Vagina (tissue), 2 donors: Measurements from ENCODE around the gene ZFHX3. TPM values are rescaled to one million over a fixed set of nuclear protein-coding genes. Genes with fewer than 3 reads are reported as not detected.

Experiments used
- DNase-seq, 2 donors: peaks; one replicate each; pipeline ENCODE4 v3.0.0-alpha.2; 2017; ENCODE audit errors: extremely low spot score in 2 of 2
- H3K27ac ChIP-seq: fragments of 200-600 bp; sonication (generic); one replicate; pipeline ENCODE4 v1.5.1; 2019
- H3K27me3 ChIP-seq: fragments of 200-600 bp; sonication (generic); one replicate; pipeline ENCODE4 v1.5.1; 2019
- H3K36me3 ChIP-seq, 2 donors: fragments of 200-600 bp; sonication (generic); one replicate each; pipeline ENCODE4 v1.5.1; 2017 to 2019
- H3K4me1 ChIP-seq: fragments of 200-600 bp; sonication (generic); one replicate; pipeline ENCODE4 v1.5.1; 2019
- H3K4me3 ChIP-seq, 2 donors: fragments of 200-600 bp; sonication (generic); 1 replicate in 1 of 2; 2 replicates in 1 of 2; pipeline ENCODE4 v1.5.1; 2016 to 2019
- H3K9me3 ChIP-seq: fragments of 200-600 bp; sonication (generic); one replicate; pipeline ENCODE4 v1.5.1; 2019
- POLR2A ChIP-seq, 2 donors: fragments of 450-650 bp; IDR thresholded peaks; one replicate each; pipeline ENCODE4 v1.6.1; 2017; ENCODE audit warnings: antibody characterized with exemption in 2 of 2, mild to moderate bottlenecking in 2 of 2, moderate library complexity in 2 of 2
- POLR2AphosphoS5 ChIP-seq, 2 donors: sonication (generic); formaldehyde crosslinking; IDR thresholded peaks; one replicate each; pipeline ENCODE4 v1.9.0; 2017; ENCODE audit warnings: antibody characterized with exemption in 2 of 2, mild to moderate bottlenecking in 2 of 2, low read depth in 1 of 2; ENCODE audit not compliant: insufficient read depth in 1 of 2
- intact Hi-C: fragments of 100-400 bp; cut with DNase I; formaldehyde crosslinking; loops from one replicate; pipeline ENCODE4 v1.15.1; 2023
- total RNA-seq: library from RNA; depleted of rRNA; stranded (reverse); fragments of >200 nt; gene quantifications from one replicate; pipeline ENCODE4 v1.2.3, GENCODE V29; 2016
- TF ChIP-seq, protein P1 (sequence below), 3 experiments: fragments of 450-650 bp in 2 of 3; fragments of 200-600 bp in 1 of 3; sonication (generic) in 1 of 3; IDR thresholded peaks; one replicate each; pipeline ENCODE4 v1.5.1; 2017 to 2019; ENCODE audit warnings: antibody characterized with exemption in 3 of 3, mild to moderate bottlenecking in 2 of 3, moderate library complexity in 2 of 3

ZFHX3 gene
- total RNA-seq, 1 donor from 2014 or later: 28.0 TPM

- H3K9me3 ChIP-seq: no peaks in the 10 kb centered on the region
- peaks cover 0 to 7% of the 10 kb centered on the region in 2 donors for H3K36me3 ChIP-seq
- intact Hi-C loops: no loop called here
- H3K4me3 ChIP-seq: no peak overlapping the region
- TF ChIP-seq POLR2A (IDR thresholded peaks at IDR 0.05): no peak
- TF ChIP-seq POLR2AphosphoS5 (IDR thresholded peaks at IDR 0.05; ENCODE audit: insufficient read depth in 1 of 2, low read depth in 1 of 2): no peak
- TF ChIP-seq, protein P1, sequence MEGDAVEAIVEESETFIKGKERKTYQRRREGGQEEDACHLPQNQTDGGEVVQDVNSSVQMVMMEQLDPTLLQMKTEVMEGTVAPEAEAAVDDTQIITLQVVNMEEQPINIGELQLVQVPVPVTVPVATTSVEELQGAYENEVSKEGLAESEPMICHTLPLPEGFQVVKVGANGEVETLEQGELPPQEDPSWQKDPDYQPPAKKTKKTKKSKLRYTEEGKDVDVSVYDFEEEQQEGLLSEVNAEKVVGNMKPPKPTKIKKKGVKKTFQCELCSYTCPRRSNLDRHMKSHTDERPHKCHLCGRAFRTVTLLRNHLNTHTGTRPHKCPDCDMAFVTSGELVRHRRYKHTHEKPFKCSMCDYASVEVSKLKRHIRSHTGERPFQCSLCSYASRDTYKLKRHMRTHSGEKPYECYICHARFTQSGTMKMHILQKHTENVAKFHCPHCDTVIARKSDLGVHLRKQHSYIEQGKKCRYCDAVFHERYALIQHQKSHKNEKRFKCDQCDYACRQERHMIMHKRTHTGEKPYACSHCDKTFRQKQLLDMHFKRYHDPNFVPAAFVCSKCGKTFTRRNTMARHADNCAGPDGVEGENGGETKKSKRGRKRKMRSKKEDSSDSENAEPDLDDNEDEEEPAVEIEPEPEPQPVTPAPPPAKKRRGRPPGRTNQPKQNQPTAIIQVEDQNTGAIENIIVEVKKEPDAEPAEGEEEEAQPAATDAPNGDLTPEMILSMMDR (IDR thresholded peaks at IDR 0.05): no peak
- H3K27me3 ChIP-seq: no peaks in the 10 kb centered on the region
- no peak for DNase-seq
- H3K4me1 ChIP-seq: no peaks in the 10 kb centered on the region
- no peak overlapping the region for H3K27ac ChIP-seq
Observed at GRCh38 chr16:72960101-72960500, 87.8 kb downstream of the ZFHX3 start.

- no peak overlapping the region for H3K27ac ChIP-seq
- no peaks in the 10 kb centered on the region for H3K9me3 ChIP-seq
- peaks cover 0 to 7% of the 10 kb centered on the region in 2 donors for H3K36me3 ChIP-seq
- no peak overlapping the region for H3K4me3 ChIP-seq
- no peak for DNase-seq
- H3K4me1 ChIP-seq: no peaks in the 10 kb centered on the region
- H3K27me3 ChIP-seq: no peaks in the 10 kb centered on the region
- TF ChIP-seq POLR2AphosphoS5 (IDR thresholded peaks at IDR 0.05; ENCODE audit: insufficient read depth in 1 of 2, low read depth in 1 of 2) (no peak), POLR2A (IDR thresholded peaks at IDR 0.05) (no peak)
- TF ChIP-seq, protein P1 (IDR thresholded peaks at IDR 0.05): no peak
- intact Hi-C loops: no loop called here
Observed at GRCh38 chr16:72959301-72959996, 88.5 kb downstream of the ZFHX3 start.

DNA sequence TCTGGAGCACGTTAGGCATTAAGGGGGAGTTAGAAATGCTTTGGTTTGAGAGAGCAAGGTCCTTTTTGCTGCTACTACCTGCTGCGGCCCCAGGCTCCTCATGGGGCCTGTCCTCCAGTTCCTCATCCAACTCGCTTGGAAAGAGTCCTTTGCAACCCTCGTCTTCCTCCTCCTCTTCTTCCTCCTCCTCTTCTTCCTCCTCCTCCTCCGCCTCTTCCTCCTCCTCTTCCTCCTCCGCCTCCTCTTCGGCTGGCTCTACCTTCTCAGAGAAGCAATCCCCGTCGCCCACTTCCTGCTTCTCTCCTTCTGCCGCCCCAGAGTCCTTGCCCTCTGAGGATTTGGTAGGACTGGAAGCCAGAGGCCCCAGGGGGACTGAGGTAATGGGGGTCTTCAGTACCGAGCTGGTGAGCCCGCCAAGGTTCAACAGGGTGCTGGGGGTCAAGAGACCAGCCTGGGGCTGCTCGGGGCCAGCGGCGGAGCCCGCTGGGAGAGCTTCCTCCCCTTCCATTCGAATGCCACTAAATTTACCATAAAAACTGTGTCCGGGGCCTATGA is 89.3 kb downstream of the ZFHX3 start:
- intact Hi-C loops: no loop called here
- Histone ChIP-seq H3K36me3 (peaks cover 0 to 7% of the 10 kb centered on the region in 2 donors), H3K27me3 (no peaks in the 10 kb centered on the region), H3K4me1 (no peaks in the 10 kb centered on the region), H3K4me3 (no peak overlapping the region), H3K9me3 (no peaks in the 10 kb centered on the region), H3K27ac (no peak overlapping the region)
- no peak for DNase-seq
- TF ChIP-seq, protein P1 (IDR thresholded peaks at IDR 0.05): no peak
- no peak for TF ChIP-seq POLR2AphosphoS5 (IDR thresholded peaks at IDR 0.05; ENCODE audit: insufficient read depth in 1 of 2, low read depth in 1 of 2)
- TF ChIP-seq POLR2A (IDR thresholded peaks at IDR 0.05): no peak

DNA sequence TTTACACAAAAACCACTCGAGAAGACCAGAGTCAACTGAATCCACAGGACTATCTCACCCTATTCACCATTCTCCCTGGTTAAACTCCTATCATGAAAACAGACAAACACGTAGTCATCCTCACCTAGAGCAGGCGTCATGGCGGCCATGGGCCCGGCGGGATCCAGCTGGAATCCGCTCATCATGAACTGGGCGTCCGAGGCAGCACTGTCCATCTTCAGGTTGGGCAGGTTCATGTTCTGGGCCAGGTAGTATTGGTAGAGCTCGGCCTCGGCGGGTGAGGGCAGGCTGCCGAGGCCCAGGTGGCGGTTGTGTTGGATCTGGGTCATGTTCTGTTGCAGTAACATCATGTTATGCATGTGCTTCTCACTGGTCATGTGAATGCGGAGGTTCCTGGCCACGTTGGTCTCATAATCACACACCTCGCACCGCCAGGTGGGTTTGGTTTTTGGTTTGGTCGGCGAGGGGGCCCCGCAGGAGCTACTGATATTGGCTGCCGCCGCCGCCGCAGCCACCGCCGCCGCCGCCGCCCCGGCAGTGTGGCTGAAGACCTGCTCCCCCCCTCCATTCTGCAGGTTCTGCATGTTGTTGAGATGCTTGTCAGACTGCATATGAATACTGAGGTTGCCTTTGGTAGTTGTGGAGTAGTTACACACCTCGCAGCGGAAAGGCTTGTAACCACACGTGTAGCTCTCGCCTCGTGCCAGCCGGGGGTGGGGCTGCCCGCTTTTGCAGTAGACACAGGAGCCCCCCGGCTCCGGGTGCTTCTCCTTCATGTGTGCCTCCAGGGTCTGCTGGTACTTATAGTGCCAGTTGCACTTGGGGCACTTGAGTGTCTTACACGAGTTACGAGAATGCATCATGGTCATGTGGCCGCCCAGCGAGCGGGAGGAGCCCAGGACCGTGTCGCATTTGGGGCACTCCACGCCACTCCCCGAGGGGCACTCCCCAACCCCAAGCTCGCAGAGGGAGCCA is 90.3 kb downstream of the ZFHX3 start:
- TF ChIP-seq POLR2AphosphoS5 (IDR thresholded peaks at IDR 0.05; ENCODE audit: insufficient read depth in 1 of 2, low read depth in 1 of 2) (no peak), POLR2A (IDR thresholded peaks at IDR 0.05) (no peak)
- TF ChIP-seq, protein P1 (IDR thresholded peaks at IDR 0.05): no peak
- intact Hi-C loops: no loop called here
- H3K36me3 ChIP-seq: peaks cover 0 to 7% of the 10 kb centered on the region in 2 donors
- H3K27me3 ChIP-seq: no peaks in the 10 kb centered on the region
- H3K4me3 ChIP-seq: no peak overlapping the region
- no peaks in the 10 kb centered on the region for H3K9me3 ChIP-seq
- H3K4me1 ChIP-seq: peaks cover 8% of the 10 kb centered on the region
- H3K27ac ChIP-seq: no peak overlapping the region
- no peak for DNase-seq
